ENCODE measurements around the gene ATP6V1D. TPM values are rescaled to one million over a fixed set of nuclear protein-coding genes. Genes with fewer than 3 reads are reported as not detected.
A peak's percentile ranks its signal among the peaks of the same experiment; 100 is the strongest.

The ATP6V1D gene
- total and polyA plus RNA-seq, 9 of the 15 experiments (the other 6 are each of a cell fraction or from before 2014, with no cell fraction given): 35.5 to 91.0 (median 50.0) TPM

DNA sequence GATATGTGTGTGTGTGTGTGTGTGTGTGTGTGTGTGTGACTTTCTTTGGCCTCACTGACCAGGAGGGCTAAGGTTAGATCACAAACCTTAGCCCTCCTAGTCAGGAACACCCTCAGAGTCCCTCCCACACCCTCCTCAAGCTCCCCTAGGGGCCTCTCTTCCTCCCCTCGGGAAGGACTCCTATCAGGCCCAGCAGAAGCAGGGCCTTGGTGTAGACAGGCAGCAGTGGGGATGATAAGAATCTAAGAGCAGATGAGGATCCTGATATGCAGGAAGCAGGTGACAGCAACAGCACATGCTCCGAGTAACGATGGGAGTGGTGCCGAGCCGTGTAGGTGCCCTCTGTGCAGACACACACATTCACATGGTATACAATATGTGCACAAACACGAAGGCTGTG lies 31.7 kb upstream of the ATP6V1D start:
- peak; percentile 77 for ATAC-seq
- FAIRE-seq: peak; percentile 75
- TF ChIP-seq MCM2 (IDR thresholded peaks at IDR 0.05; ENCODE audit: low read depth): no peak
- TF ChIP-seq, protein P1, sequence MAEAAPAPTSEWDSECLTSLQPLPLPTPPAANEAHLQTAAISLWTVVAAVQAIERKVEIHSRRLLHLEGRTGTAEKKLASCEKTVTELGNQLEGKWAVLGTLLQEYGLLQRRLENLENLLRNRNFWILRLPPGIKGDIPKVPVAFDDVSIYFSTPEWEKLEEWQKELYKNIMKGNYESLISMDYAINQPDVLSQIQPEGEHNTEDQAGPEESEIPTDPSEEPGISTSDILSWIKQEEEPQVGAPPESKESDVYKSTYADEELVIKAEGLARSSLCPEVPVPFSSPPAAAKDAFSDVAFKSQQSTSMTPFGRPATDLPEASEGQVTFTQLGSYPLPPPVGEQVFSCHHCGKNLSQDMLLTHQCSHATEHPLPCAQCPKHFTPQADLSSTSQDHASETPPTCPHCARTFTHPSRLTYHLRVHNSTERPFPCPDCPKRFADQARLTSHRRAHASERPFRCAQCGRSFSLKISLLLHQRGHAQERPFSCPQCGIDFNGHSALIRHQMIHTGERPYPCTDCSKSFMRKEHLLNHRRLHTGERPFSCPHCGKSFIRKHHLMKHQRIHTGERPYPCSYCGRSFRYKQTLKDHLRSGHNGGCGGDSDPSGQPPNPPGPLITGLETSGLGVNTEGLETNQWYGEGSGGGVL (CRISPR knock-in tag; IDR thresholded peaks at IDR 0.05): no peak
- TF ChIP-seq ZNF717 (CRISPR knock-in tag; IDR thresholded peaks at IDR 0.05): no peak
- TF ChIP-seq GABPB1 (CRISPR knock-in tag; IDR thresholded peaks at IDR 0.05): no peak
- TF ChIP-seq CBFA2T3 (IDR thresholded peaks at IDR 0.05): peak; percentile 80
- no peak for TF ChIP-seq JUN (IDR thresholded peaks at IDR 0.05; ENCODE audit: borderline replicate concordance, low read depth, low read length)
- TF ChIP-seq JUN (CRISPR knock-in tag; IDR thresholded peaks at IDR 0.05; ENCODE audit: borderline replicate concordance): no peak
- no peak for TF ChIP-seq ZBTB17 (CRISPR knock-in tag; IDR thresholded peaks at IDR 0.05)
- TF ChIP-seq C11orf30 (IDR thresholded peaks at IDR 0.05; ENCODE audit: low read depth): no peak
- no peak for TF ChIP-seq ZNF133 (CRISPR knock-in tag; IDR thresholded peaks at IDR 0.05)
- TF ChIP-seq SRSF3 (IDR thresholded peaks at IDR 0.05; ENCODE audit: insufficient read depth, low read length): no peak
- TF ChIP-seq TFAM (CRISPR knock-in tag; conservative IDR thresholded peaks at IDR 0.05): no peak
- no peak for TF ChIP-seq CREB3L1 (IDR thresholded peaks at IDR 0.05; ENCODE audit: borderline replicate concordance, low read depth)
- TF ChIP-seq THAP7 (CRISPR knock-in tag; IDR thresholded peaks at IDR 0.05): no peak
- no peak for TF ChIP-seq MYNN (IDR thresholded peaks at IDR 0.05)
- no peak for TF ChIP-seq MYNN (CRISPR knock-in tag; IDR thresholded peaks at IDR 0.05)
- peak; percentile 68 for TF ChIP-seq TEAD4 (IDR thresholded peaks at IDR 0.05; ENCODE audit: low read length)
- no peak for TF ChIP-seq TEAD4 (CRISPR knock-in tag; IDR thresholded peaks at IDR 0.05; ENCODE audit: borderline replicate concordance)
- no peak for TF ChIP-seq E2F3 (CRISPR knock-in tag; IDR thresholded peaks at IDR 0.05)
- TF ChIP-seq, protein P2, sequence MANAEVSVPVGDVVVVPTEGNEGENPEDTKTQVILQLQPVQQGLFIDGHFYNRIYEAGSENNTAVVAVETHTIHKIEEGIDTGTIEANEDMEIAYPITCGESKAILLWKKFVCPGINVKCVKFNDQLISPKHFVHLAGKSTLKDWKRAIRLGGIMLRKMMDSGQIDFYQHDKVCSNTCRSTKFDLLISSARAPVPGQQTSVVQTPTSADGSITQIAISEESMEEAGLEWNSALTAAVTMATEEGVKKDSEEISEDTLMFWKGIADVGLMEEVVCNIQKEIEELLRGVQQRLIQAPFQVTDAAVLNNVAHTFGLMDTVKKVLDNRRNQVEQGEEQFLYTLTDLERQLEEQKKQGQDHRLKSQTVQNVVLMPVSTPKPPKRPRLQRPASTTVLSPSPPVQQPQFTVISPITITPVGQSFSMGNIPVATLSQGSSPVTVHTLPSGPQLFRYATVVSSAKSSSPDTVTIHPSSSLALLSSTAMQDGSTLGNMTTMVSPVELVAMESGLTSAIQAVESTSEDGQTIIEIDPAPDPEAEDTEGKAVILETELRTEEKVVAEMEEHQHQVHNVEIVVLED (CRISPR knock-in tag; IDR thresholded peaks at IDR 0.05): no peak
- 0 out of 2 replicates have a peak, but pooled peaks have one; percentile 20 for TF ChIP-seq ZFX (CRISPR knock-in tag; IDR thresholded peaks at IDR 0.05)

More for the DNA sequence above, 31.7 kb upstream of the ATP6V1D start:
- H3K36me3 ChIP-seq (ENCODE audit: control insufficient read depth, insufficient read depth, low read length): peaks cover 9% of the 10 kb centered on the region; the same call in 1 of the 3 replicates
- peak; percentile 51 to 85 (median 72) for DNase-seq (ENCODE audit: extremely low read depth in 1 of 4, low spot score in 3 of 4)
- H4K20me1 ChIP-seq (replicated peaks; ENCODE audit: control insufficient read depth, insufficient read depth, low read length): no peaks in the 10 kb centered on the region
- no peaks in the 10 kb centered on the region for H3K79me2 ChIP-seq (ENCODE audit: control insufficient read depth, insufficient read depth, low read length)
- POLR2A ChIA-PET: interaction anchor here (0.7 to 1.8 kb wide), 4 partner anchors 16 to 1196 kb away, joined by 3 to 4 read pairs (median 4); partner anchors contain the start of gene ATP6V1D
- CTCF ChIA-PET (ENCODE audit: low intra/inter-chr PET ratio): no interaction called here
- no peaks in the 10 kb centered on the region for H3K27me3 ChIP-seq (ENCODE audit: control insufficient read depth in 2 of 2, insufficient read depth in 2 of 2, low read length in 2 of 2)
- H2AFZ ChIP-seq (ENCODE audit: low read depth, low read length): peak overlapping the region; percentile 64
- no peaks in the 10 kb centered on the region for H3K9me3 ChIP-seq (replicated peaks; ENCODE audit: control insufficient read depth, insufficient read depth, low read depth, low read length)
- 10% methylated on average over 5 of the region's 6 CpGs for WGBS (ENCODE audit: insufficient coverage, low coverage, missing lambda C conversion rate)
- peaks cover 21 to 23% of the 10 kb centered on the region in 2 experiments; a peak in 4 of 5 replicates for H3K4me1 ChIP-seq (replicated peaks in 1 of 2; ENCODE audit: control insufficient read depth in 2 of 2, insufficient read depth in 2 of 2, low read length in 2 of 2)
- peak overlapping the region; percentile 35; the same call in 1 of the 2 replicates for H3K4me2 ChIP-seq (ENCODE audit: insufficient read depth, low read length)
- H3K9ac ChIP-seq (ENCODE audit: insufficient read depth in 1 of 2, low read depth in 2 of 2, low read length in 2 of 2): peak overlapping the region in 1 of 2 experiments; percentile 2; a peak in 1 of 4 replicates
- no peaks in the 10 kb centered on the region for H3K9me1 ChIP-seq (ENCODE audit: control insufficient read depth, insufficient read depth, low read length)
- BruUV-seq (replicated peaks): no TSS peak
- in situ Hi-C loops (cut with MboI) (no loop called here), intact Hi-C loops (cut with micrococcal nuclease) (no loop called here)
- H3K4me3 ChIP-seq: no peak overlapping the region
- H3K27ac ChIP-seq (ENCODE audit: extremely low read depth, low read depth, low read length): no peak overlapping the region

All from K562 (cell line).